T-helper 2 cell (primary cell): ENCODE data around the gene KIAA1671.

Experiments used
- DNase-seq, 5 experiments: peaks; one replicate each; pipeline versions ENCODE4 v3.0.0 to v3.0.0-alpha.2; 2012 to 2022

KIAA1671 gene

GRCh38 chr22:25069426-25069757, 116.9 kb downstream of the KIAA1671 start:
- no peak for DNase-seq

- peak in 1 of 5 experiments; percentile 74 for DNase-seq
Observed at GRCh38 chr22:25069758-25070481, 117.4 kb downstream of the KIAA1671 start.

GRCh38 chr22:25070956-25071355, 118.4 kb downstream of the KIAA1671 start:
- peak in 1 of 5 experiments; percentile 55 for DNase-seq

- no peak for DNase-seq
Observed at GRCh38 chr22:25071720-25072119, 119.2 kb downstream of the KIAA1671 start.

- DNase-seq = no peak
Observed at GRCh38 chr22:25072406-25072805, 119.9 kb downstream of the KIAA1671 start.

- peak in 3 of 5 experiments; percentile 44 to 60 (median 50) for DNase-seq
Observed at GRCh38 chr22:25076336-25076735, 123.8 kb downstream of the KIAA1671 start.

- DNase-seq = no peak
Observed at GRCh38 chr22:25077056-25077455, 124.5 kb downstream of the KIAA1671 start.

GRCh38 chr22:25077964-25078363, 125.4 kb downstream of the KIAA1671 start:
- DNase-seq = no peak

GRCh38 chr22:25078591-25078990, 126.1 kb downstream of the KIAA1671 start:
- DNase-seq = peak in 1 of 5 experiments; percentile 27

GRCh38 chr22:25080855-25081254, 128.3 kb downstream of the KIAA1671 start:
- no peak for DNase-seq

GRCh38 chr22:25081409-25081824, 128.9 kb downstream of the KIAA1671 start:
- DNase-seq = peak in 3 of 5 experiments; percentile 15 to 75 (median 18)

GRCh38 chr22:25082096-25082495, 129.6 kb downstream of the KIAA1671 start:
- peak in 1 of 5 experiments; percentile 24 for DNase-seq

GRCh38 chr22:25083056-25083806, 130.7 kb downstream of the KIAA1671 start:
- DNase-seq = no peak

- DNase-seq = no peak
Observed at GRCh38 chr22:25083807-25084200, 131.3 kb downstream of the KIAA1671 start.

- DNase-seq = no peak
Observed at GRCh38 chr22:25084405-25085107, 132.0 kb downstream of the KIAA1671 start.

- DNase-seq = no peak
Observed at GRCh38 chr22:25085156-25085555, 132.6 kb downstream of the KIAA1671 start.

GRCh38 chr22:25085930-25086901, 133.7 kb downstream of the KIAA1671 start:
- DNase-seq = peak in 1 of 5 experiments; percentile 77

GRCh38 chr22:25086902-25087282, 134.4 kb downstream of the KIAA1671 start:
- no peak for DNase-seq

GRCh38 chr22:25090225-25090890, 137.8 kb downstream of the KIAA1671 start:
- DNase-seq = no peak

- DNase-seq = no peak
Observed at GRCh38 chr22:25091458-25091857, 138.9 kb downstream of the KIAA1671 start.

- DNase-seq = no peak
Observed at GRCh38 chr22:25092119-25092518, 139.6 kb downstream of the KIAA1671 start.

- DNase-seq = no peak
Observed at GRCh38 chr22:25094579-25094978, 142.1 kb downstream of the KIAA1671 start.
